Uterus (tissue), 4 donors: Measurements from ENCODE around the gene MAGEA9B. TPM values are rescaled to one million over a fixed set of nuclear protein-coding genes. Genes with fewer than 3 reads are reported as not detected.
"Not testable (repeated sequence)": the region's sequence is repeated elsewhere in the genome, so short reads cannot be mapped to it uniquely, and the experiment has no call there.

Experiments
- DNase-seq, 2 donors: peaks; one replicate each; pipeline ENCODE4 v3.0.0-alpha.2; 2019 to 2020
- H3K27ac ChIP-seq, 2 donors: fragments of 200-600 bp; sonication (generic); 1 replicate in 1 of 2; 2 replicates in 1 of 2; pipeline ENCODE4 v1.5.1; 2016 to 2018
- H3K27me3 ChIP-seq, 2 donors: fragments of 200-600 bp; sonication (generic); one replicate each; pipeline ENCODE4 v1.5.1; 2018 to 2019; ENCODE audit warnings: control low read depth in 1 of 2
- H3K36me3 ChIP-seq, 2 donors: fragments of 200-600 bp; sonication (generic); one replicate each; pipeline ENCODE4 v1.5.1; 2019; ENCODE audit warnings: control low read depth in 1 of 2
- H3K4me1 ChIP-seq, 2 donors: fragments of 200-600 bp; sonication (generic); one replicate each; pipeline ENCODE4 v1.5.1; 2018 to 2019; ENCODE audit warnings: control low read depth in 1 of 2
- H3K4me3 ChIP-seq, 2 donors: fragments of 200-600 bp; sonication (generic); 1 replicate in 1 of 2; 2 replicates in 1 of 2; pipeline ENCODE4 v1.5.1; 2018 to 2019; ENCODE audit warnings: mild to moderate bottlenecking in 1 of 2
- H3K9me3 ChIP-seq, 2 donors: fragments of 200-600 bp; sonication (generic); one replicate each; pipeline ENCODE4 v1.5.1; 2019; ENCODE audit warnings: control low read depth in 1 of 2
- POLR2A ChIP-seq, 2 donors: fragments of 450-650 bp; IDR thresholded peaks; one replicate each; pipeline ENCODE4 v1.6.1; 2016; ENCODE audit warnings: antibody characterized with exemption in 2 of 2, mild to moderate bottlenecking in 1 of 2, moderate library complexity in 1 of 2
- intact Hi-C: fragments of 100-400 bp; cut with DNase I; formaldehyde crosslinking; loops from one replicate; pipeline ENCODE4 v1.15.1; 2023; ENCODE audit warnings: low total_unique reads
- total RNA-seq, 4 donors: library from RNA; depleted of rRNA in 3 of 4; stranded (reverse); fragments of >200 nt in 3 of 4; gene quantifications; one replicate each; pipeline versions ENCODE4 v1.1.0 to v1.2.4, GENCODE V29; 2014 to 2023
- TF ChIP-seq, protein P1 (sequence below), 4 experiments: fragments of 200-600 bp in 2 of 4; fragments of 450-650 bp in 2 of 4; sonication (generic) in 2 of 4; IDR thresholded peaks; one replicate each; pipeline ENCODE4 v1.5.1; 2016 to 2019; ENCODE audit warnings: antibody characterized with exemption in 4 of 4, mild to moderate bottlenecking in 2 of 4, moderate library complexity in 1 of 4
- donor health status: DM: yes; HTN: yes; CAD: no.

The MAGEA9B gene
- total RNA-seq, 4 donors from 2014 or later: not detected

DNA sequence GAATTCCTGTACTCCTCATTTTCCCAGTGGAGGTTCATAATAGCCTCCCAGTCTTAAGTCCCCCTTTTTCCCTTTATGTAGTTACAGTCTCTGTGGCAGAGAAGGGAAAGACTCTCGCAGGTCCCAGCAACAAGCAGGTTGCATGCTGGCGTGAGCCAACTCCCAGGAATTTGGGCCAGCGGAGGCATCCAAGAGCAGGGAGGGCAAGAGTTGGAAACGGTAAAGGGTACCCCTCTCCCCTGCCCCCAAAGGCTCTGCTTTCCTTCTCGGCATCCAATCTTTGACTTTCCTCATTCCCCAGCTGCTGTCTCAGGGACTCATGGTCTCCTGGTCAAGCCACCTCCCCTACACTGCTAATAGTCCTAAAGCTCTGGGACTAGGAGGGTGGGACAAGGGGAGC is 23.3 kb upstream of the MAGEA9B start:
- Histone ChIP-seq H3K9me3 (no peaks in the 10 kb centered on the region), H3K4me1 (no peaks in the 10 kb centered on the region), H3K27me3 (no peaks in the 10 kb centered on the region), H3K4me3 (no peak overlapping the region), H3K36me3 (no peaks in the 10 kb centered on the region), H3K27ac (no peak overlapping the region)
- intact Hi-C loops: no loop called here
- no peak for DNase-seq
- TF ChIP-seq POLR2A (IDR thresholded peaks at IDR 0.05): no peak
- TF ChIP-seq, protein P1, sequence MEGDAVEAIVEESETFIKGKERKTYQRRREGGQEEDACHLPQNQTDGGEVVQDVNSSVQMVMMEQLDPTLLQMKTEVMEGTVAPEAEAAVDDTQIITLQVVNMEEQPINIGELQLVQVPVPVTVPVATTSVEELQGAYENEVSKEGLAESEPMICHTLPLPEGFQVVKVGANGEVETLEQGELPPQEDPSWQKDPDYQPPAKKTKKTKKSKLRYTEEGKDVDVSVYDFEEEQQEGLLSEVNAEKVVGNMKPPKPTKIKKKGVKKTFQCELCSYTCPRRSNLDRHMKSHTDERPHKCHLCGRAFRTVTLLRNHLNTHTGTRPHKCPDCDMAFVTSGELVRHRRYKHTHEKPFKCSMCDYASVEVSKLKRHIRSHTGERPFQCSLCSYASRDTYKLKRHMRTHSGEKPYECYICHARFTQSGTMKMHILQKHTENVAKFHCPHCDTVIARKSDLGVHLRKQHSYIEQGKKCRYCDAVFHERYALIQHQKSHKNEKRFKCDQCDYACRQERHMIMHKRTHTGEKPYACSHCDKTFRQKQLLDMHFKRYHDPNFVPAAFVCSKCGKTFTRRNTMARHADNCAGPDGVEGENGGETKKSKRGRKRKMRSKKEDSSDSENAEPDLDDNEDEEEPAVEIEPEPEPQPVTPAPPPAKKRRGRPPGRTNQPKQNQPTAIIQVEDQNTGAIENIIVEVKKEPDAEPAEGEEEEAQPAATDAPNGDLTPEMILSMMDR (IDR thresholded peaks at IDR 0.05): no peak

DNA sequence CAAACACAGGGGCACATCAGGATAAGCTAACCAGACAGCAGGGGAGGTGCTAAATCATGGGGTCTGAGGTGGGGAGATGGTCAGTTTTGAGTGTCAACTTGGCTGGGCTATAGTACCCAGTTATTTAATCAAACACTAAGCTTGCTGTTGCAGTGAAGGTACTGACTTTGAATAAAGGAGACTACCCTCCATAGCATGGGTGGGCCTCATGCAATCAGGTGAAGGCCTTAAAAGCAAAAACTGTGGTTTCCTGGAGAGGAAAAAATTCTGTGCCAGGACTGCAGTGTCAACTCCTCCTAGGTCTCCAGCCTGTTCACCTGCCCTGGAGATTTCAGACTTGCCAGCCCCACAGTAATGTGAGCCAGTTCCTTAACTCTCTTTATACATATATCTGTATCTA is 20.4 kb upstream of the MAGEA9B start:
- TF ChIP-seq, protein P1 (IDR thresholded peaks at IDR 0.05): no peak
- TF ChIP-seq POLR2A (IDR thresholded peaks at IDR 0.05): no peak
- intact Hi-C loops: no loop called here
- H3K4me1 ChIP-seq: no peaks in the 10 kb centered on the region
- H3K27me3 ChIP-seq: no peaks in the 10 kb centered on the region
- no peak overlapping the region for H3K4me3 ChIP-seq
- no peak for DNase-seq
- no peaks in the 10 kb centered on the region for H3K9me3 ChIP-seq
- no peak overlapping the region for H3K27ac ChIP-seq
- H3K36me3 ChIP-seq: no peaks in the 10 kb centered on the region

DNA sequence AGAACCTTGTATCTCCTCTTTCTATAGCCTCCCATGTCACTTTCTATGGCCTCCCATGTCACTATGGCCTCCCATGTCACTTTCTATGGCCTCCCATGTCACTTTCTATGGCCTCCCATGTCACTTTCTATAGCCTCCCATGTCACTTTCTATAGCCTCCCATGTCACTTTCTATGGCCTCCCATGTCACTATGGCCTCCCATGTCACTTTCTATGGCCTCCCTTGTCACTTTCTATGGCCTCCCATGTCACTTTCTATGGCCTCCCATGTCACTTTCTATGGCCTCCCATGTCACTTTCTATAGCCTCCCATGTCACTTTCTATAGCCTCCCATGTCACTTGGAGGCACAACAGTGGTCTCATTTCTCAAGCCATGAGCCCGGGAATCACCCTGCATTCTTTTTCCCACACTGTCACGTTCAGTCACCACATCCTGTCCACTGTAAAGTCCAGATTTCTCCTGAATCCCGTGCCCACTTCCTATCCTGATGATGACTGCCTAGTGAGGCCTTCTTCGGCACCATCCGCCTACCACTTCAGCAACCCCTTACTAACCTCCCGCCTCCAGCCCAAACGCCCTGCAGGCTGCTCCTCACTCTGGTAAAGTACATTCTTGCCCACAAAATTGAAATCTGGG is 18.1 kb upstream of the MAGEA9B start:
- H3K36me3 ChIP-seq, DNase-seq, H3K27me3 ChIP-seq, H3K4me1 ChIP-seq, H3K27ac ChIP-seq, intact Hi-C loops, H3K4me3 ChIP-seq, H3K9me3 ChIP-seq: not testable (repeated sequence)

DNA sequence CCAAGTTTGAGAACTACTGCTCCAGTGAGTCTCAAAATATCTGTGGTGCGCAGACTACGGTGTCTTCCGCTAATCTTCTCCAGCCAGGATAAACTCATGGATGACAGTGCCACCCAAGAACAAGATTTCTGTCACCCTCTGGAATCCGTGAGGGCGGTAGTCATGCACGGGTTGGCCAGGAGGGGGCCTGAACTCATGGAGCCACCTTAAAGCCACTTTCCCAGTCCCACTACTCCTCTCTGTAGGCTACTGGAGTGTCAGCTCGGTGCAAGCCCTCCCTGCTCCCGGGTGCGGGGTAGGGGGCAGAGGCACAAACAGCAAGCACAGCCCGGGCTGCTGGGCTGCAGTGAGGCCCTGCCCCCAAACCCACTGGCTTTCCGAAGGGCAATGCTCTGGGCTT is 11.3 kb upstream of the MAGEA9B start:
- intact Hi-C loops, DNase-seq, H3K4me1 ChIP-seq, H3K9me3 ChIP-seq, H3K27me3 ChIP-seq, H3K4me3 ChIP-seq, H3K27ac ChIP-seq, H3K36me3 ChIP-seq: not testable (repeated sequence)

DNA sequence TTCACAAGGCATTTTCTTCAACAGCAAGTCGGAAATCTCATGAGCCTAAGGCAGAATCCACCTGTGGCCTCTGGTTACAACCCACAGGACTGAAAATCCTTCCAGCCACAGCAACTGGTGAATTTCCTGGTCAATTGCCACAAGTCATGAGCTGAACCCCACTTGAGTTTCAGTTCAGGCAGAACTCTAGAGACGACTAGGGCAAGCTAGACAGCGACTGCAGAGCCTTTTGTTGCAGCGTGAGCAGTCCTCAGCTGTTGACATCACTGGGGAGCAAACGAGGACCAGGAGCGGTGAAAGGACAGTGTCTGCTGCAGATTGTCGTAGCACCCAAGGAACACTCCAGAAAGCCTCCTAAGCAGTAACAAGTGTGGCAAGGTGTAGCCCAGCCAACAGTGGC is 8.7 kb upstream of the MAGEA9B start:
- intact Hi-C loops, H3K36me3 ChIP-seq, H3K4me1 ChIP-seq, H3K9me3 ChIP-seq, DNase-seq, H3K27me3 ChIP-seq, H3K27ac ChIP-seq, H3K4me3 ChIP-seq: not testable (repeated sequence)

DNA sequence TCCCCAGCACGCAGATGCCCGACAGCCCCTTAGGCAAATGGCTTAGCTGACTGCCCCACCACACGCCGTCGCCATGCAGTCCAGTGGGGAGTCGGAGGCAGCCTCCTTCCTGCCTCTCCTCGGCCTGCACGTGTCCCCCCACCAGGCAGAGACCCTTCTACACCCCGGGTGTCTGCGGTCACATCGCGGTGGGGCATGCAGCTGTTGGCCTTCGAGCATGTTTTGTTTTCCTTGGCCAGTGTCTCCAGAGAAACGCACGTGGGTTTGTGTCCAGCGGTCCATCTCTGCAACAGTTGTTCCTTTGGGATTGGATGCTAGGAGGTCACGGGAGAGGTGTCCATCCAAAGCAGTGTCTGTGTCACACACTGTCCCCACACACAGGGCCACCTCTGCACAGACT is 8.0 kb upstream of the MAGEA9B start, which contains the start of gene HSFX2:
TSS of gene HSFX2 (minus strand) at position 101 of the 400 bp plus-strand sequence. CDS start 614 bp downstream, outside the sequence.
- H3K9me3 ChIP-seq, DNase-seq, H3K27ac ChIP-seq, H3K27me3 ChIP-seq, intact Hi-C loops, H3K4me3 ChIP-seq, H3K36me3 ChIP-seq, H3K4me1 ChIP-seq: not testable (repeated sequence)

DNA sequence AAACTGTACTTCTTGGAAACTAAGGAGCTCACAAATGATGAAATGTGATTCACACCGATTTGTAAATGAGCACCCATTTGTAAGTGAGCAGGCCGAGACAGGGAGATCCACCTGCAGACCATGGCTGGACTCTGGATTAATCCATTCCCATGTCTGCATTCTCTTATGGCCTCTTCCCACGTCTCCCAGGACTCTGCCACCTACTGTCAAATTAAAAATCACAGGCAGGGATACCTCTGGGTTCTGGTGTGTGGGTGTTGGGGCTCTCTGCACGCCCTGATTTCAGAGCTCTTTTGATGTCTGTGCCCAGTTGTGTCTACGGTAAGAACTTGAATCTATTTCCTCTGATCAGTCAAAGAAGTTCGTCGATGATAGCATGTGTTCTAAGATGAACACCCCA is 3.7 kb upstream of the MAGEA9B start:
- DNase-seq, H3K36me3 ChIP-seq, H3K4me3 ChIP-seq, H3K27me3 ChIP-seq, H3K27ac ChIP-seq, H3K9me3 ChIP-seq, intact Hi-C loops, H3K4me1 ChIP-seq: not testable (repeated sequence)

DNA sequence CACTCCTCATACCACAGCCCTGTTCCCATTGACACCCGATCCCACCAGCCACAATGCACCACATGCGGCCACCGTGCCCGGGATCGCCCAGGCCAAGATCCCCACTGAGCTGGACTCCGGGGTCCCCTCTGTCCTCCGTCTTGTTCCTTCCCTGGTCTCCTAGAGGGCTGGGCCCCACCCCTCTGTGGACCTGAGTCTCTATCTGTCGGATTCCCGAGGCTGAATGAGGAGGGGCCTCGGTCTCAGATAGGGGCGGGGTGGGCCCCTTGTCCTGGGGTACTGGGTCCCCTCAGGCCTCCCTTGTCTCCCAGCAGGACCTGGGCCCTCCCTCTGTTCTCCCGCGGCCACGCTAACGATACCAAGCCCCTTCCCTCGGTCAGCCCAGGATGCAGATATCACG is 1.6 kb downstream of the MAGEA9B start:
- H3K27ac ChIP-seq, DNase-seq, H3K9me3 ChIP-seq, H3K27me3 ChIP-seq, H3K4me3 ChIP-seq, H3K36me3 ChIP-seq, H3K4me1 ChIP-seq, intact Hi-C loops: not testable (repeated sequence)

DNA sequence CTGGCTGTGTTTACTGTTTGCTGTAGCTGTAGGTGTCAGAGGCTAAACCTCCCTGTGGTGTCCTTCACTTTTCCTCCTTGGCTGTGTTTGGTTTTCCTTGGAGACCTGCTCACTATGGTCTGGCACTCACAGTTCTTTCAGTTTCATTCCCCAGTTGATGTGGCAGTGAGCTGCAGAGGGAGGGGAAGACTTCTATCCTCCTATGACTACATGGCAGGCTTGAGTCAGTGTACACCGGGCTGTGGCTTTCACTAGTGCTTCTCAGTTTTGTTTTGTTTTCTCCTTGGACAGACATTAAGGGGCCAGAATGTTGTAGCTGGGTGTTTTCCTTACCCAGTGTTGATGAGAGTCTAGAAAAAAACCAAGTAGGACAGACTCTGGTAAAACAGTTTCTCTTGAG is 13.8 kb downstream of the MAGEA9B start:
- H3K36me3 ChIP-seq, intact Hi-C loops, H3K27me3 ChIP-seq, H3K4me1 ChIP-seq, H3K27ac ChIP-seq, DNase-seq, H3K4me3 ChIP-seq, H3K9me3 ChIP-seq: not testable (repeated sequence)
